ENCODE results near the gene ECHDC3.
"Not testable (repeated sequence)": the region's sequence is repeated elsewhere in the genome, so short reads cannot be mapped to it uniquely, and the experiment has no call there.

ECHDC3 gene

DNA sequence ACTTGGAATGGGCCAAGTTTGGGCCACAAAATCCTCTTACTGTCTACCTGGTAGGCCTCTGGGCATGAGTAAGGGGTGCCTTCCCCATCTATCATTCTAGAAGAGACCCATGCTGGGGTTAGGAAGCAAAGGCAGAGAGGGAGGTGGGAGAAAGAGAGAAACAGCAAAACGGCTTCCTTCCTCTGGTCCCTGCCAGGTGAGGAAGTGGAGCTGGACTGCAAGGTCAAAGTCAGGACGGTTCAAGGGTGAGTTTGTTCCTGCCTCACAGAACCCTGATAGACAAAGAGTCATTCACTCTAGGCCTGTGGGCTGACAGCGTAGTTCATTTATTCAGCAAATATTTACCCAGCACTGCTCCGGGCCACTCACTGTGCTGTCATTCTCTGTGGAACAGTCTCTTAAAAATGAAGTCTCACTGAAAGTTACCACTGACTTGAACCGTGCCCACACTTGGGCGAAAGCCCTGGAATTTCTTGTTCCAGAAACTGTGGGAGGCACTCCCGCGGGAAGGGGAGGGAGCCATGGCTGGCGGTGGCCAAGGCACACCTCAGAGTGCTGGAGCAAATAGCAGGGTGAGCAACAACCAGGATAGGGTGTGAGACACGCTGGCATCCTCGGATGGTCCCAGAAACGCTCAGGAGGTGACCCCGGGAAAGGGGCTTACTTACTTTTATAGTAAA lies 26.2 kb upstream of the ECHDC3 start:
- DNase-seq (ENCODE audit: low read depth in 2 of 2) = no peak

DNA sequence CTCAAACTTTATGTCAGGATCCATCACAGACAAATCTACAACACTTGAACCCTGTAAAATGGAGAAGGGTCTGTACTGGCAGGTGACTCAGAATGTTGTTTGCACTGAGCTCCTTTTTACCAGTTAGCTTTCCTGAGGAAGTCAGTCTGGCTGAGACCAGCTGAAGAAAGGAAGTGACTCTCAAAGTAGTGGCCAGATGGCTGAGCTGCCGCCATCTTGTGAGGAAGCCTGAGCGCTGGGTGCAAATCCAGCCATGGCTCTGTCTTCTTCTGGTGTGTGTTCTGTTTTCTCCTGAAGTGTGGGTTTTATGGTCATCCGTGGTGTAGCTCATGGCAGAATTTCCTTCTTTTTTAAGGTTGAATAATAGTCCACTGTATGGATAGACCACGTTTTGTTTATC lies 25.5 kb upstream of the ECHDC3 start:
- no peak for DNase-seq (ENCODE audit: low read depth in 2 of 2)

DNA sequence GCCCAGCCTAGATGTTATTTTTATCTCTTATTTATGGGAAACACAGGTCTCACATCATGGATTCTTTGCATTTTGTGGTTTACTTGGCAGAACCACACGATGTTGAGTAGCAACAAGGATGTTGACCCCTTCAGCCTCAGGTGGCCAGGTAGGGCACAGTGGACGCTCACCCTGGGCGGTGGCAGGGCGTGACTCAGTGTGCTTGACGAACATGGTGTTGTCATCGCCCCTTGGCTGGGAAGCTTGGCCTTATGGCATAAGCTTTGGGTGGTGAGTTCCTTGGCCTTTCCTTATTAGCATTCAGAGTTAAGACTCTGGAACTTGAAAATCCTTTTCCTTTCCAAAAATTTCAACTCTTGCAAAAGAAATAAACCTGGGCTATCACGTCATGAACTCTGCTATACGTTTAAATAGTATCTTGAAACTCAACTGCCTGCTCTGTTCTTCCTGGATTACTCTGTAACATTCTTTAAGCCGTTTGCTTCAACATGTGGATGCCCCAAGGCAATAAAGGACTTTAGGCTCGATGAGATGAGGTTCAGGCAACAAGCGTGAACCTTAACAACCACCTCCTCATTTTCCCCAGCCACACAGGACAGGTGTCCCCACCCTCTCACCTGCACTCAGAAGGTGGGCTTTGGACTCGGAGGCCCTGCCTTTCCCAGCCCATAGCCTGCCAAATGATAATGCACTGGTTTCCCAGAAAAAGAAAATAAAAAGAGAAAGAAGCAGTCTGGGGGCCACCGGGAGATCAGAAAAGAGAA lies 22.5 kb upstream of the ECHDC3 start:
- no peak for DNase-seq (ENCODE audit: low read depth in 2 of 2)

DNA sequence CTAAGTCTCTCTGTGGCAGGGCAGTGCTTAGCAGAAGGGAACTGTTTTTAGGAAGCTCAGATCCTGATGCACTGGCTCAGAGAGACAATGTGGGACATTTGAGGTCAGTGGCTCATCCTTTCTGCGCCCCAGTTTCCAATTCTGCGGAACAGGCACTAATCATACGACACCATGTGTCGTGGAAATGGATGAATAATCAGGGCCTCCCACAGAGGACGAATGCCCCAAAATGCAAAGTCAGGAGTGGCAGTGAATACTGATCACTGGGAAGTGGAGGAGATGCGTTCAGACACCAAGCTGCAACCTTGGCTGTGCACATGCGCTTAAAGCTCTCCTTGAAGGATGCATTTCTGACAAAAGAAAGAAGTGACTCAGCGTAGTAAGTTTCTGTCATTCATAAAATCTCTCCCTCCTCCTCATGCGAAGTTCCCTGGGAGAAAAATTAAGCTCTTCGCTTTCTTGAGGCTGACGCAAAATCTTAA lies 21.9 kb upstream of the ECHDC3 start:
- DNase-seq (ENCODE audit: low read depth in 2 of 2) = no peak

DNA sequence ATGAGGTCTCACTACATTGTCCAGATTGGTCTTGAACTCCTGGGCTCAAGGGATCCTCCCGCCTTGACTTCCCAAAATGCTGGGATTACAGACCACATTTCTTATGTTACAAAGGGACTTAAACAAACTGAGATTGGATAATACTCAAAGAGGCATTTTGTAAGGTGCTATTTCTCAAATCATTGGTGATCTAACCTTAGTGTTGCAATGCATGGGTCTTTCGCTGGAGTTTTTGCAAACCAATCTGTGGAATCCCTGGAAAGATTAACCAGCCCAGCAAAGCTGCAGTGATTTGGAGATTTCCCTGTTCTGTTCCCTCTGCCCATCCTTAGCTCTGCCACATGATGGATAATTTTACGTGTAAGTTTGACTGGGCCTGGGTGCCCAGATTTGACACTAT lies 20.4 kb upstream of the ECHDC3 start:
- DNase-seq (ENCODE audit: low read depth in 2 of 2) = no peak

DNA sequence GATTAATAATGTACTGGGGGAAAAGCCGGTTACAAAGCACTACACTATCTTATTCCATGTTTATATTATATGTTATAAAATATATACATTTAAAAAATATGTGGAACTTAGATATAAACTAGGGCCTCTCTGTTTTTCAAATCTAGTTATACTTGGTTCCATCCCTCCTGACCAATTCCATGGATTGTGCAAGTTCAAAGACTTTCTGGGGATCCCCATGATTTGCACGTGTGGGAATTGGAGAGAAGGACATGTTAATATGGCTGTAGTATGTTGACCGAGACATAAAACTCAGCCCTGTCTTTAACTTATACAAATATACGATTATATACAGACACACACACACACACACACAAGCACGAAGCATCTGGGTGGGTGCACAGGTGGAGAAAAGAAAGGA lies 18.8 kb upstream of the ECHDC3 start:
- no peak for DNase-seq (ENCODE audit: low read depth in 2 of 2)

DNA sequence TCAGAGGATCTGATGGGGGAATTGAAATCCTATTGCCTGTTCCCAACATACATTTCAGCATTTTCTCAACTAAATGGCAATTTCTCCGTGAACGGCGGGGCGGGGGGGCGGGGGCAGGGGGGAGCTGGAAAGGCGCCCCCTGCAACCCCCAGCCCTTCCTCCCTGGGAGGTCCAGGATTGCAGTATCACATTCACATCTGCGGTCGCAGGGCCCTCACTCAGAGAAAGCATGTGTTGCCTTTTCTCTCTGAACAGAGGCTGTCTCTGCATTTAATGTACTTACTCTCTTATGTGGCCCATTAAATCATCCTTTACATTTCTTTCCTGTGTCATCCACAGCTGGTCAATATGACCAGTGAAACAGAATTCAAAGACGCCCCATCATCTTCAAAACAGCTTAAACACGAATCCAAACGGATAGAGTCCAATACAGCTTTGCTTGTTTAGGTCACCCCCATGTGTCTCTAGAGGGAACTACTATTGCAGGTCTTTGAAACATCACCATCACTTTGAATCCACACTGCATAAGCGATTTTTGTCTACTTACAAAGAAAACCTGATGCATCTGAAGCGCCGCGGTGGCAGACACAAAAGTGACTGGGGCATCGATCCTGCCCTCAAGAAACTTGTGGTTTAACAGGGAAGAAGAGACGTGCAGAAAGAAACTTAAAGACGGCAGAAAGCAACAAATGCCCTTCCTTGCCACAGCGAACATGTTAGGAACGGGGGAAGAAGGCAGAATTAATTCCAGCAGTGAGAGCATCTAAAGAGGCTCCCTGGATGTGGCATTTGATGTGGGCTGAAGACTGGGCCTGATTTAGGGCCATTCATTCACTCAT lies 17.0 kb upstream of the ECHDC3 start:
- DNase-seq (ENCODE audit: low read depth in 2 of 2) = no peak

DNA sequence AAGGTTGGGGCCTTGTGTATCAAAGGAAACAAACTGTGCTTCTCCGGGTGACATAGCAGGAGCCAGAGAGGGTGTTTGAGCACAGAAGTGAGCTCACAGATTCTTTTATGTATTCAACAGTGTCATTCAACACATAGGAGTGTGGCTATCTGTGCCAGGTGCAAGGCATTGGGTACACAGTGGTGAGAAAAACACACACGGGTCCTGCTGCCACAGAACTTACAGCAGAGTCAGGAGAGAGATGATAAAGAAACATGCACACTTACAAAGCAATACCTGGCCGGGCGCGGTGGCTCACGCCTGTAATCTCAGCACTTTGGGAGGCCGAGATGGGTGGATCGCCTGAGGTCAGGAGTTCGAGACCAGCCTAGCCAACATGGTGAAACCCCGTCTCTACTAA lies 16.3 kb upstream of the ECHDC3 start:
- DNase-seq (ENCODE audit: low read depth in 2 of 2) = no peak

DNA sequence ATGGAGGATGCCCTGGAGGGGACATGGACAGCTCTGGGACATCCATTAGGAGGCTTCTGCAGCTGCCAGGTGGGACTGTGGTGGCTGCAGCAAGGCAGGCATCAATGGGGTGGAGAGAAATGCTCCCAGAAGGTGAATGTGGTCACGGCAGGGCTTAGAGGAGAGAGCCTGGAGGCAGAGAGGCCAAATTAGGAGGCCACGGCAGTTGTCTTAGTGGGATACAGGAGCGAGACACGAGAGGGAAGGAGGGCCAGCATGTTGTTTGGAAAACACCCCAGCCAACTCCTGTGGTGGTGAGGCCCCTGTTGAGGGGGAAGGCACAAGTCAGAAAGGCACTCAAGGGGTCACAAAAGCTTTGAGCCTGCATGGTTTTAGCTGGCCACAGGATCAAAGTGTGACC lies 14.6 kb upstream of the ECHDC3 start:
- DNase-seq (ENCODE audit: low read depth in 2 of 2) = no peak

DNA sequence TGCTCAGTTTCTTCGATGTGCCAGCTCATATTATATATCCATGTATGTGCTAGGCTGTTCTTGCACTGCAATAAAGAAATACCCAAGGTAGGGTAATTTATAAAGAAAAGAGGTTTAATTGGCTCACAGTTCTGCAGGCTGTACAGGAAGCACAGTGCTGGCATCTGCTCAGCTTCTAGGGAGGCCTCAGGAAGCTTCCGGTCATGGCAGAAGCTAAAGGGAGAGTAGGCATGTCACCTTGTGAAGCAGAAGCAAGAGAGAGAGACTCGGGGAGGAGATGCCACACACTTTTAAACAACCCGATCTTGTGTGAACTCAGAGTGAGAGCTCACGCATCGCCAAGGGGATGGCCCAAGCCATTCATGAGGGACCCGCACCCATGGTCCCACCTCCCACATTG lies 13.8 kb upstream of the ECHDC3 start:
- DNase-seq (ENCODE audit: low read depth in 2 of 2) = no peak

DNA sequence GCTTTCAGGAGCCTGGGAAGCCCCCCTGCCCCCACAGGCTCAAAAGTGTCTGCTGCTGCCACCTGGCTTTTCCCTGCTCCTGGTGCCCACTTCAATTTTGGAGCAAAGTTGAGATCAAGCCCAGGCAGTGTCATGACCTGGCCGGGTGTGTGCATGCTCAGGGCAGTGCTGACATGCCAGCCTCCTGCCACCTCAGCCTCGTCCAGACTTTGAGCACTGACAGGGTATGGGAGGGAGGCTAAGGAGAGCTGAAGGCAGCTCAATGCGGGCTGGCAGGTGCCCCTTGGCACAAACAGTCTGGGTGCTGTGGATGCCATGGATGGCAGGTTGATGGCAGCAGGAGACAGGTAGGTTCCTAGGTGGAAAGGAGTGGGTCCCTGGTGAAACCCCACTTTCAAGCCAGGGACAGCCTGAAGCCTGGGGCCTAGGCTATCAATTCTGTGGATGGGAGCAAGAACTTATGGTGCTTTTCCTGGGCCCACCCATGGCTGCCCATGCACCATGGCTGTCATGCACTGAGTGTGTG lies 12.3 kb upstream of the ECHDC3 start:
- no peak for DNase-seq (ENCODE audit: low read depth in 2 of 2)

DNA sequence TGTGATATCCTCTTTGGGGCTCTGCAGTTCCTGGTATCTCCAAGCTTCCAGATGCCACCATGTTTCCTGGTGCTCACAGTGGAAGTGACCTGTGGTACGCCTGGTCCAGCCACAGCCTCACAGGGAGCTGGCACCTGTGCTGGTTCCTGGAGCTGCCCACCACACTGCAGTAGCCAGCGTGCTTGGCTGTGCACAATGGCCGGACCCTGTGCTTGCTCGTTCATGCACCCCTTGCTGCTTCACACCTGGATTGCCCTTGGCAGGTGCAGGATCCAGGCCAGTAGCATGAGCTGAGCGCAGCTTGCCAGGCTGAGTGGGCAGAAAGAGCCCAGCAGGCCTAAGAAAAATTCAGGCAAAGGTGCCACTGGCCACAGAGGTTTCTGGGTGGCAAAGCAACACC lies 11.4 kb upstream of the ECHDC3 start:
- DNase-seq (ENCODE audit: low read depth in 2 of 2) = no peak

DNA sequence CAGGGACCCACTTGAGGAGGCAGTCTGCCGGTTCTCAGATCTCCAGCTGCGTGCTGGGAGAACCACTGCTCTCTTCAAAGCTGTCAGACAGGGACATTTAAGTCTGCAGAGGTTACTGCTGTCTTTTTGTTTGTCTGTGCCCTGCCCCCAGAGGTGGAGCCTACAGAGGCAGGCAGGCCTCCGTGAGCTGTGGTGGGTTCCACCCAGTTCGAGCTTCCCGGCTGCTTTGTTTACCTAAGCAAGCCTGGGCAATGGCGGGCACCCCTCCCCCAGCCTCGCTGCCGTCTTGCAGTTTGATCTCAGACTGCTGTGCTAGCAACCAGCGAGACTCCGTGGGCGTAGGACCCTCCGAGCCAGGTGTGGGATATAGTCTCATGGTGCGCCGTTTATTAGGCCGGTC lies 5.4 kb upstream of the ECHDC3 start:
- not testable (repeated sequence) for DNase-seq (ENCODE audit: low read depth in 2 of 2)

DNA sequence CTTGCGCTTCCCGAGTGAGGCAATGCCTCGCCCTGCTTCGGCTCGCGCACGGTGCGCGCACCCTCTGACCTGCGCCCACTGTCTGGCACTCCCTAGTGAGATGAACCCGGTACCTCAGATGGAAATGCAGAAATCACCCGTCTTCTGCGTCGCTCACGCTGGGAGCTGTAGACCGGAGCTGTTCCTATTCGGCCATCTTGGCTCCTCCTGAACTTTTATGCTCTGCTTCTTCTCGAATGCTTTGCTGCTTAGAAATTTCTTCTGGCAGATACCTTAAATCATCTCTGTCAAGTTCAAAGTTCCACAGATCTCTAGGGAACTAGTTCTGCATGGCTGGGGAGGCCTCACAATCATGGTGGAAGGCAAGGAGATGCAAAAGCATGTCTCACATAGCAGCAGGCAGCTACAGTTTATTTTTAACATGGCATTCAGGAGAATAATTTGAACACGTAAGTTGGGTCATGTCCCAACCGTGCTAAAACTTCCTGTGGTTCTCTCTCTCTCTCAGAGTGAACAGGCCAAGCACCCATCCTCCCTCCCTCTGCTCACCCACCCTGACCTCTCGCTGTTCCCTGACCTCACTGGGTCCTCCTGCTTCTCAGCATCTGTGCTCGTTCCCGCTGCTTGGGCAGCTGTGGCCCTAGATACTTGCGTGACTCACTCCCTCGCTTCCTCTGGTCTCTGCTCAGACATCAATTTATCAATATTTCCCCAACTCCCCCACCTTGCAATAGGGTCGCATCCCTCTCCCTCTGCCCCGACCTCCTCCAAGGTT lies 4.7 kb upstream of the ECHDC3 start:
- not testable (repeated sequence) for DNase-seq (ENCODE audit: low read depth in 2 of 2)

DNA sequence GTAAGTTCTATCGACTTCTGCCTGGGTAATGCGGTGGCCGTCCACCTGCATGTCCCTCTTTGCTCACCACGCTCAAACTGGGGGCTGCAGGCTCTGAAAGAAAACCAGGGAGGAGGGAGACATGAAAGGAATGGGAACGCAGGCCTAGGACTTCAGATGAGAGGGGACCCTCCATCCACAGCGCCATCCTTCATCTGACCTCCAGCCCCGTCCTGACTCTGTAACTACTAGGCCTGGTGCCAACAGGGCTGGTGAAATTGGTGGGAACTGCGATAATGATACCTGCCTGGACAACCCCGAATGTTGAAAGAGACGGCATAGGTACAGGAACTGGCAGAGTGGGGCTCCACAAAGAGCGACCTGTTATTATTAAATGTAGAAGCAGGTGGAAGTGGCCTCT lies 1.3 kb upstream of the ECHDC3 start:
- no peak for DNase-seq (ENCODE audit: low read depth in 2 of 2)

DNA sequence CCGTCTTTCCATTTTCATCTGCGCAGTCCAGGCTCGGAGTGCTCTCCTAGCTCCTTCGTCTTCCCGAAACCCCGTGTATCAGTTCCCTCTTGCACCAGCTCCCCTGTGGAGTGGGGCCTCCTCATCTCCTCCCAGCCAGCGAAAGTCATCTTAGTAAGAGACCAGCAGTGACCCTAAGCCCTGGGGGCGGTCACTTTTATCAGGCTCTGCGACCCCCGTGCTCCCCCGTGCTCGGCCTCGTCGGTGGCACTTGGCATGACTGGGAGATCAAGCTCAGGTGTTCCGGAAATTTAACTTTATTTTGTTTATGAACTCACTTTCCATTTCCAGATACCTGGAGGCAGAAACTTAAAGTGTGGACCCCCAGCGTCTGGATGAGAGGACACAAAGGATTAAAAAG lies 574 bp upstream of the ECHDC3 start:
- no peak for DNase-seq (ENCODE audit: low read depth in 2 of 2)

DNA sequence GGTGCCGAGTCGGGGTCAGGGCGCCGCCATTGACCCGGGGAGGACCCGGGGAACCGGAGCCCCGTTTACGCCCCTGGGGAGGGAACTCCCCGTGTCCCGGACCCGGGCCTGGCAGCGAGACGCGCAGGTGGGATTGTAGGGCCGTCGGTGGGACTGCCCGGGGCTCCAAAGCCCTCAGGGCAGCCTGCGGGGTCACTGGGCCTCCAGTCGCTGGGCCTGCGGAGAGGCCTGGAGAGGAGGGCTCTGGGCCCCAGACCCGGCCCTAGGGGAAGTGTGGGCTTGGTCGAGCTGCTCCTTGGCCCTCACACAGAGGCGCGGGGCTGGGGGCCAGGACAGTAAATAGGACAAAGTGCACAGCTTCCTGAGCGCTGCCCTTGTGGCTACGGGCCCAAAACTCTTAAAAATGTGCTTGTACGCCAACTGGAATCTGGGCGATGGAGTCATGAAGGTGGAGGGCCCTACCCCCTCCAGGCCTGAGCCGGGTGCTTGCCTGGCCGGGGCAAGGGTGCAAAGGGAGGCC lies 657 bp downstream of the ECHDC3 start:
- no peak for DNase-seq (ENCODE audit: low read depth in 2 of 2)

DNA sequence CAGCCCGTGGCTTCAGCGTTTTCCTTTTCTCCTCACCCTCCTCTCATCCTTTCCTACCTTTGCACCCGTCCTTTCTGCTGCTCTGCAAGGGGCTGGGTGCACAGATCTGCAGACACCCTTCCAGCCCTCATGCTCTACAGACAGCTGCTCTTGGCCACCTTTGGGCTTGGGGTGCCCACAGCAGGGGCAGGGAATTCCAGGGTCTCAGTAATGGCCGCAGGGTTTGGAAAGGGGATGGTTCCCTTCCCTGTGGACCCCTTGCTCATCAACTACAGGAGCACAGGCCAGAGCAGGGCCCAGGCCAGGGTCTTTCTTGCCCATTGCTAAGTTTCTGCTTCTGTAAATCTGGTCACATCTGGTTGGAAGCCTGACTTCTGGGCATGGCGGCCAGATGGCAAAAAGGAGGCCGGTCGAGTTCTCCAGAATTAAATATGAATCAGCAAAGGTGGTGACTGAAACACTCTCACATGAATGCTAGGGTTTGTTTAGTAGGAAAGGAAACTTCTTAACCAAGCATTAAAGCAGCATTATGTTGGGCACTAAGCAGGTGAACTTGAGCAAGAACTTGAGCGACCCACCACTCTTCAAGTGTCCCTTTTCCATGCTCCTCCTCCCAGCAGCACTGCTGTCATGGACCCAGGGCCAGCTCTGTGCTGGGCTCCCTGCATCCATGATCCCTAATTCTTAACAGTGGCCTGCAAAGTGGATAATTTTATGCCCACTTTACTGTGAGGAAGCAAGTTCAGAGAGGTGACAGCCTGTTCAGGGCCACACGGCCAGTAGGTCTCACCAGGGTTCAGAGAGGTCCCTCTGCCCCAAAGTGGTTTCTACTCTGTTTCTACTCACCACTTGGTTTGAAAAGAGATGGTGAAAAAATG lies 1.5 kb downstream of the ECHDC3 start:
- DNase-seq (ENCODE audit: low read depth in 2 of 2) = no peak

DNA sequence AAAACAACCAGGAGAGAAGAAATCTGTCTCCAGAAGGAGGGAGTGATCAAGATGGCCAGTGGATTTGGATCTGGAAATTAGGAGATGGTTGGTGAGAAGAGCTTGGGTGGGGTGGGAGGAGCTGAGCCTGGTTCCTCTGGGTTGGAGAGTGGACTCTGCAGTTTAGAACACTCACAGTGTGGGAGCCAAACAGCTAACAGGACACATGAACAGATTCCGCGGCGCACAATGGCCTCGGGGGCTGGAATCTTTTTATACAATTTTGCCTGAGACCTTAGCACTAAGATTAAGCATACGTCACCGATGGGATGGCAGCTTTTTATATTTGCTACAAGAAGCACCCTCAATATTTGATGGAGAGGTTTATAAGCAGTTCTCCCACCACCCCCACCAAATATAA lies 2.9 kb downstream of the ECHDC3 start:
- no peak for DNase-seq (ENCODE audit: low read depth in 2 of 2)

DNA sequence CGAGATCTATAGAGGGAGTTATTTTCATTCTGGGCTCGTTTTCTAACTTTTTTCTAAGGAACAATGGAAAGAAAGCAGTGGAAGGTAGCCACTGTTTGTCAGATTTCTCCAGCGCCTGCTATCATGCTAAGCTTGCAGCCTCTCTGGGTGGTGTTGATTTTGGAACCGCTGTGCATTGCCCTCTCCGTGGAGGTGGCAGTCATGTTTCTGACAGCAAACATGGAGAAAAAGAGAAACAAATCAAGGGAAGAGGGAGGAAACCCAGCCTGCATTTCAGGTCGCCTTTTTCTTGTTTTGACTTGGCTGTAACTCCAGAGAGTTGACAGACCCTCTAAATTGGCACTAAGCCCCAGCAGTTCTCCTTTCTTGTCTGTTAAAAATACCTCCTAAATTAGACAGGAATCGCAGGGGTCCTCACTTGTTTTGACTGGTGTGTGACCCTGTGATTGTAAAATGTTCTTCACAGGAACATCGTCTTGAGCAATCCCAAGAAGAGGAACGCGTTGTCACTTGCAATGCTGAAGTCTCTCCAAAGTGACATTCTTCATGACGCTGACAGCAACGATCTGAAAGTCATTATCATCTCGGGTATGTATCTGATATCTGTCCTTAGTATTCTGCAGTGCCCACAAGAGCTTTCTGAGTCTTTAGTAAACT lies 4.8 kb downstream of the ECHDC3 start:
- no peak for DNase-seq (ENCODE audit: low read depth in 2 of 2)
